Skeletal muscle satellite cell (primary cell): Measurements from ENCODE around the gene RER1.

Experiments used
- H3K27me3 ChIP-seq: 2 replicates; pipeline ENCODE4 v1.7.0; 2013; ENCODE audit warnings: low read length; ENCODE audit not compliant: control insufficient read depth, insufficient read depth
- H3K36me3 ChIP-seq: 2 replicates; pipeline ENCODE4 v1.7.0; 2013; ENCODE audit warnings: mild to moderate bottlenecking, control low read depth, low read length; ENCODE audit not compliant: insufficient read depth
- H3K4me1 ChIP-seq: 2 replicates; pipeline ENCODE4 v1.7.0; 2013; ENCODE audit warnings: low read length; ENCODE audit not compliant: control insufficient read depth, insufficient read depth
- H3K4me2 ChIP-seq: 2 replicates; pipeline ENCODE4 v1.7.0; 2013; ENCODE audit warnings: mild to moderate bottlenecking, low read length
- H3K4me3 ChIP-seq: 2 replicates; pipeline ENCODE4 v1.7.0; 2013; ENCODE audit warnings: low read length
- H3K9ac ChIP-seq: 2 replicates; pipeline ENCODE4 v1.7.0; 2013; ENCODE audit warnings: mild to moderate bottlenecking, low read depth, low read length, moderate library complexity
- H3K9me3 ChIP-seq: replicated peaks from 2 replicates; pipeline ENCODE4 v1.7.0; 2013; ENCODE audit warnings: mild to moderate bottlenecking, control low read depth, low read length

Gene RER1

GRCh38 chr1:2355373-2356261 is 36.0 kb upstream of the RER1 start:
- Histone ChIP-seq H3K4me1 (peaks cover 3% of the 10 kb centered on the region), H3K9ac (no peak overlapping the region), H3K4me2 (no peak overlapping the region), H3K4me3 (no peak overlapping the region), H3K36me3 (no peaks in the 10 kb centered on the region), H3K9me3 (no peaks in the 10 kb centered on the region), H3K27me3 (peaks cover 6% of the 10 kb centered on the region)

GRCh38 chr1:2356401-2356800 is 35.2 kb upstream of the RER1 start:
- Histone ChIP-seq H3K27me3 (peaks cover 6% of the 10 kb centered on the region), H3K4me3 (no peak overlapping the region), H3K9ac (no peak overlapping the region), H3K9me3 (no peaks in the 10 kb centered on the region), H3K36me3 (no peaks in the 10 kb centered on the region), H3K4me1 (peaks cover 7% of the 10 kb centered on the region), H3K4me2 (no peak overlapping the region)

GRCh38 chr1:2356911-2357845 is 34.5 kb upstream of the RER1 start:
- peaks cover 7% of the 10 kb centered on the region for H3K4me1 ChIP-seq

GRCh38 chr1:2358072-2358471 is 33.6 kb upstream of the RER1 start:
- no peak overlapping the region for H3K9ac ChIP-seq
- no peak overlapping the region for H3K4me3 ChIP-seq
- peaks cover 7% of the 10 kb centered on the region for H3K4me1 ChIP-seq
- no peaks in the 10 kb centered on the region for H3K9me3 ChIP-seq
- H3K36me3 ChIP-seq, result no peaks in the 10 kb centered on the region
- H3K4me2 ChIP-seq, result no peak overlapping the region
- H3K27me3 ChIP-seq, result no peaks in the 10 kb centered on the region

More at GRCh38 chr1:2356911-2357845, 34.5 kb upstream of the RER1 start:
- Histone ChIP-seq H3K4me3 (no peak overlapping the region), H3K4me2 (no peak overlapping the region), H3K27me3 (no peaks in the 10 kb centered on the region), H3K36me3 (no peaks in the 10 kb centered on the region), H3K9me3 (no peaks in the 10 kb centered on the region), H3K9ac (no peak overlapping the region)

- Histone ChIP-seq H3K9ac (no peak overlapping the region), H3K27me3 (no peaks in the 10 kb centered on the region), H3K9me3 (no peaks in the 10 kb centered on the region), H3K36me3 (no peaks in the 10 kb centered on the region), H3K4me3 (no peak overlapping the region), H3K4me1 (peaks cover 7% of the 10 kb centered on the region), H3K4me2 (no peak overlapping the region)
These were observed 32.7 kb upstream of the RER1 start for GRCh38 chr1:2358651-2359640.

GRCh38 chr1:2360588-2361364 is 30.9 kb upstream of the RER1 start:
- Histone ChIP-seq H3K9ac (no peak overlapping the region), H3K4me3 (no peak overlapping the region)

GRCh38 chr1:2363847-2364513 is 27.7 kb upstream of the RER1 start:
- peaks cover 7% of the 10 kb centered on the region for H3K4me1 ChIP-seq
- H3K4me3 ChIP-seq, result no peak overlapping the region
- no peaks in the 10 kb centered on the region for H3K9me3 ChIP-seq
- no peak overlapping the region for H3K9ac ChIP-seq
- H3K4me2 ChIP-seq, result no peak overlapping the region
- H3K27me3 ChIP-seq, result no peaks in the 10 kb centered on the region
- H3K36me3 ChIP-seq, result no peaks in the 10 kb centered on the region

More at GRCh38 chr1:2360588-2361364, 30.9 kb upstream of the RER1 start:
- Histone ChIP-seq H3K9me3 (no peaks in the 10 kb centered on the region), H3K27me3 (no peaks in the 10 kb centered on the region), H3K4me1 (peaks cover 7% of the 10 kb centered on the region), H3K4me2 (no peak overlapping the region), H3K36me3 (no peaks in the 10 kb centered on the region)

- H3K27me3 ChIP-seq, result no peaks in the 10 kb centered on the region
- H3K4me1 ChIP-seq, result no peaks in the 10 kb centered on the region
- no peak overlapping the region for H3K9ac ChIP-seq
- no peak overlapping the region for H3K4me3 ChIP-seq
- no peak overlapping the region for H3K4me2 ChIP-seq
- no peaks in the 10 kb centered on the region for H3K36me3 ChIP-seq
- no peaks in the 10 kb centered on the region for H3K9me3 ChIP-seq
These were observed 23.4 kb upstream of the RER1 start for GRCh38 chr1:2368053-2368744.

- no peak overlapping the region for H3K4me2 ChIP-seq
- H3K4me1 ChIP-seq, result no peaks in the 10 kb centered on the region
- H3K9ac ChIP-seq, result no peak overlapping the region
These were observed 18.8 kb upstream of the RER1 start for GRCh38 chr1:2372551-2373490.

More at GRCh38 chr1:2372551-2373490, 18.8 kb upstream of the RER1 start:
- H3K9me3 ChIP-seq, result no peaks in the 10 kb centered on the region
- H3K36me3 ChIP-seq, result no peaks in the 10 kb centered on the region
- H3K4me3 ChIP-seq, result no peak overlapping the region
- no peaks in the 10 kb centered on the region for H3K27me3 ChIP-seq
